CD8-positive, alpha-beta memory T cell (primary cell): ENCODE data around the gene LRP1B. TPM values are rescaled to one million over a fixed set of nuclear protein-coding genes. Genes with fewer than 3 reads are reported as not detected.

Experiments used
- CTCF ChIA-PET: fragments of 350-600 bp; sonication (Branson Sonifier 250); formaldehyde crosslinking; loops from one replicate; lab custom pipeline; 2021; ENCODE audit warnings: antibody characterized with exemption; lab: Charles Lee
- POLR2A ChIA-PET: fragments of 350-600 bp; sonication (Branson Sonifier 250); formaldehyde crosslinking; loops from one replicate; lab custom pipeline; 2021; ENCODE audit warnings: antibody characterized with exemption; lab: Charles Lee
- DNase-seq, 5 donors: peaks; one replicate each; pipeline versions ENCODE4 v3.0.0 to v3.0.0-alpha.2; 2020 to 2022; ENCODE audit warnings: mixed read lengths in 1 of 5
- H3K27ac ChIP-seq: one replicate; pipeline ENCODE4 v1.7.0; 2013; ENCODE audit warnings: low read depth, mild to moderate bottlenecking, low read length, moderate library complexity
- H3K27me3 ChIP-seq: 2 replicates; pipeline ENCODE4 v1.7.0; 2013; ENCODE audit warnings: low read length, mild to moderate bottlenecking; ENCODE audit not compliant: insufficient read depth, poor library complexity, severe bottlenecking
- H3K36me3 ChIP-seq: 2 replicates; pipeline ENCODE4 v1.7.0; 2013; ENCODE audit warnings: mild to moderate bottlenecking, low read length, moderate library complexity; ENCODE audit not compliant: insufficient read depth
- H3K4me1 ChIP-seq: 2 replicates; pipeline ENCODE4 v1.7.0; 2013; ENCODE audit warnings: mild to moderate bottlenecking, low read length, moderate library complexity; ENCODE audit not compliant: insufficient read depth
- H3K4me3 ChIP-seq: 2 replicates; pipeline ENCODE4 v1.7.0; 2013; ENCODE audit warnings: mild to moderate bottlenecking, low read length
- H3K9me3 ChIP-seq: 2 replicates; pipeline ENCODE4 v1.7.0; 2013; ENCODE audit warnings: mild to moderate bottlenecking, low read length
- H3K27ac Mint-ChIP-seq, 8 donors: one replicate each; pipeline ENCODE4 v1.8.0; 2020 to 2021; ENCODE audit warnings: mixed read lengths in 8 of 8, mild to moderate bottlenecking in 6 of 8, inconsistent platforms in 3 of 8, moderate library complexity in 3 of 8
- H3K27me3 Mint-ChIP-seq, 2 donors: one replicate each; pipeline ENCODE4 v1.8.0; 2020 to 2021; ENCODE audit warnings: mixed read lengths in 2 of 2, mild to moderate bottlenecking in 1 of 2, moderate library complexity in 1 of 2
- H3K36me3 Mint-ChIP-seq, 3 donors: one replicate each; pipeline ENCODE4 v1.8.0; 2020 to 2021; ENCODE audit warnings: mixed read lengths in 3 of 3, inconsistent platforms in 1 of 3, mild to moderate bottlenecking in 1 of 3
- H3K4me1 Mint-ChIP-seq, 3 donors: one replicate each; pipeline ENCODE4 v1.8.0; 2020 to 2021; ENCODE audit warnings: mixed read lengths in 3 of 3, inconsistent platforms in 1 of 3, mild to moderate bottlenecking in 1 of 3
- H3K4me3 Mint-ChIP-seq, 7 donors: one replicate each; pipeline ENCODE4 v1.8.0; 2020 to 2021; ENCODE audit warnings: mixed read lengths in 7 of 7, mild to moderate bottlenecking in 6 of 7, moderate library complexity in 4 of 7, inconsistent platforms in 2 of 7
- H3K9me3 Mint-ChIP-seq, 5 donors: one replicate each; pipeline ENCODE4 v1.8.0; 2020 to 2022; ENCODE audit warnings: mixed read lengths in 5 of 5, mild to moderate bottlenecking in 3 of 5, moderate library complexity in 2 of 5, inconsistent platforms in 1 of 5
- polyA plus RNA-seq: library from polyadenylated mRNA; unstranded; fragments of 300-500 nt; fragmentation: Illumina TruSeq; gene quantifications from one replicate; pipeline ENCODE4 v1.2.3, GENCODE V29; 2021
- total RNA-seq, 2 experiments: library from RNA; stranded (reverse); gene quantifications; one replicate each; pipeline ENCODE4 v1.2.3, GENCODE V29; 2021

LRP1B gene
- total and polyA plus RNA-seq, 3 experiments from 2014 or later, result not detected

DNA sequence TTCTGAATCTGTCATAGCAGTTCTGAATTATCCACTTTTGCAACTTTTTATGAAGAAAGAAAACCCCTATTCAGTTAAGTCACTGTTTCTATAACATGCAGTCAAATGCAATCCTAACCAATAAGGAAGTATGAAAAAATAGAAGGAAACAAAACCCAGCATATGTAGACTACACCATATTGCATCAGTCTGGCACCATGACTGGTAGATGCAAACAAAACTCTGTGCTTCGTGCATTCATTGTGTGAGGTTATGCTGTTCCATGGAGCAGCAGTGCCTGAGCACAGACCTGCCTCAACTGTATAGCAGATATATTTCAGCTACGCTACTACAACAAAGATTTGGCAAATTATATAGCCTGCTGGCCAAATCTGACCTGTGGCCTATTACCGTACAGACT is 325.5 kb downstream of the LRP1B start:
- CTCF ChIA-PET, result no interaction called here

DNA sequence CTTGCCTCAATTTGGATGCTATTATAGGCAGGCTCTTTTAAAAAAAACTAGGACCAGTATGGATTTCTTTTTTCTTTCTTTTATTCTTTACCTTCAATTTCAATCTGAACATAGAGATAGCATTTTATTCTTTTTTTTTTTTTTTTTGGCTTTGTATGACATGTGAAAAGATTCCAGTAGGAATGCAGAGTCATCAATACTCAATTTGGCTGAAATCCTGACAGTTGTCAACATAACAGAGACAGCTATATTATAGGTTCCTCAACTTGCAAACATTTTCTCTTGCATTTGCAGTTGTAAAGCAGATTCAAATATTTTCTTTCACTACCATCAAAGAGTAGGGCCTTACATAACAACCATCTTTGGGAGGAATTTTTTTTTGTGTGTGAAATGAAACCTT is 334.4 kb downstream of the LRP1B start:
- no peaks in the 10 kb centered on the region for H3K27me3 Mint-ChIP-seq
- no peak overlapping the region for H3K27ac Mint-ChIP-seq
- H3K27ac ChIP-seq, result no peak overlapping the region
- no peak for DNase-seq
- POLR2A ChIA-PET, result no interaction called here
- H3K36me3 ChIP-seq, result no peaks in the 10 kb centered on the region
- no peaks in the 10 kb centered on the region for H3K36me3 Mint-ChIP-seq
- no peaks in the 10 kb centered on the region for H3K4me1 ChIP-seq
- no peaks in the 10 kb centered on the region for H3K4me1 Mint-ChIP-seq
- H3K9me3 ChIP-seq, result no peaks in the 10 kb centered on the region
- H3K9me3 Mint-ChIP-seq, result peaks cover 3 to 29% (median 5%) of the 10 kb centered on the region in 5 donors
- no peaks in the 10 kb centered on the region for H3K27me3 ChIP-seq
- no peak overlapping the region for H3K4me3 Mint-ChIP-seq
- no peak overlapping the region for H3K4me3 ChIP-seq
- CTCF ChIA-PET, result no interaction called here

More for the DNA sequence above, 325.5 kb downstream of the LRP1B start:
- Mint-ChIP-seq H3K36me3 (no peaks in the 10 kb centered on the region), H3K27me3 (no peaks in the 10 kb centered on the region), H3K4me1 (no peaks in the 10 kb centered on the region), H3K9me3 (peaks cover 0 to 53% (median 9%) of the 10 kb centered on the region in 5 donors), H3K4me3 (no peak overlapping the region), H3K27ac (no peak overlapping the region)
- Histone ChIP-seq H3K36me3 (no peaks in the 10 kb centered on the region), H3K4me1 (no peaks in the 10 kb centered on the region), H3K27me3 (no peaks in the 10 kb centered on the region), H3K4me3 (no peak overlapping the region), H3K27ac (no peak overlapping the region), H3K9me3 (no peaks in the 10 kb centered on the region)
- no peak for DNase-seq
- POLR2A ChIA-PET, result no interaction called here

DNA sequence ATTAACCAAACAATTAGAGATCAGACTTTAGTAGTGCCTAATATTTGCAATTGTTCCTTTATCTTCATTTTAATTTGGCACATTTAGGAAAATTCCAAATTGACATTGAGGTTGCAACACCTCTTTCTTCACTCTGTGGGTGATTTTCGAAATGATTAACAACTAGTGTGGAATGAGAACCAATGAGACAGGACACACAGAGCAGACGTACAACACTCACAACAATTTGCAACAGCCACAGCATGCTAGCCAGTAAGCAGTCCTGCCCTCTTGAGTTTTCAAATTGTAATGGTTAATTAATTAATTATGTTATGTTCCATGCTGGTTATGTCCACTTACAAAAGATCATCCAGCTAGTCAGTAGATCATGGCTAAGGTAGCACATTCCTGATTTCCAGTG is 339.3 kb downstream of the LRP1B start:
- ChIA-PET CTCF (no interaction called here), POLR2A (no interaction called here)
- H3K9me3 Mint-ChIP-seq, result peaks cover 0 to 16% (median 2%) of the 10 kb centered on the region in 5 donors
- Histone ChIP-seq H3K36me3 (no peaks in the 10 kb centered on the region), H3K4me1 (no peaks in the 10 kb centered on the region), H3K27ac (no peak overlapping the region), H3K27me3 (no peaks in the 10 kb centered on the region), H3K9me3 (no peaks in the 10 kb centered on the region), H3K4me3 (no peak overlapping the region)
- H3K4me3 Mint-ChIP-seq, result no peak overlapping the region
- no peaks in the 10 kb centered on the region for H3K36me3 Mint-ChIP-seq
- H3K27me3 Mint-ChIP-seq, result no peaks in the 10 kb centered on the region
- no peaks in the 10 kb centered on the region for H3K4me1 Mint-ChIP-seq
- H3K27ac Mint-ChIP-seq, result no peak overlapping the region
- DNase-seq, result no peak

DNA sequence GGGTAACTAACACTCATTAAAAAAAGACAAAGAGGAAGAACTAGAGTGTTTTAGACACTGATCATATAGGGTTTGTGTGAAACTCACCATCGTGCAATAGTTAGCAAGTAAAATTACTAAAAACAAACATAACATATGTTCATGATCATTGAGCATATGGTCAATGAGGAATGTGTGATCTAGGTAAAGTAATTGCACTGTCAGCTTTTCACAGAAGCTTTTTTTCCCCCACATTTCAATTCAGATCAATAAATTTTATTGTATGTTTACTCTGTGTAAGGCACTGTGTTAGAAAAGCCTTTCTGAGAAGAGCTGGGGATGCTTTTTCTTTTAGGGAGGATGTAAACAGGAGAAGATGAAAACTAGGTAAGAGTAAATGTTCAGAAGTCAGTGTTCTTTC is 348.2 kb downstream of the LRP1B start:
- Mint-ChIP-seq H3K36me3 (no peaks in the 10 kb centered on the region), H3K4me3 (no peak overlapping the region), H3K9me3 (peaks cover 2 to 28% (median 6%) of the 10 kb centered on the region in 5 donors), H3K27me3 (no peaks in the 10 kb centered on the region), H3K4me1 (no peaks in the 10 kb centered on the region), H3K27ac (no peak overlapping the region)
- POLR2A ChIA-PET, result no interaction called here
- Histone ChIP-seq H3K27ac (no peak overlapping the region), H3K27me3 (no peaks in the 10 kb centered on the region), H3K36me3 (no peaks in the 10 kb centered on the region), H3K9me3 (no peaks in the 10 kb centered on the region), H3K4me3 (no peak overlapping the region), H3K4me1 (no peaks in the 10 kb centered on the region)
- no peak for DNase-seq
- CTCF ChIA-PET, result no interaction called here

DNA sequence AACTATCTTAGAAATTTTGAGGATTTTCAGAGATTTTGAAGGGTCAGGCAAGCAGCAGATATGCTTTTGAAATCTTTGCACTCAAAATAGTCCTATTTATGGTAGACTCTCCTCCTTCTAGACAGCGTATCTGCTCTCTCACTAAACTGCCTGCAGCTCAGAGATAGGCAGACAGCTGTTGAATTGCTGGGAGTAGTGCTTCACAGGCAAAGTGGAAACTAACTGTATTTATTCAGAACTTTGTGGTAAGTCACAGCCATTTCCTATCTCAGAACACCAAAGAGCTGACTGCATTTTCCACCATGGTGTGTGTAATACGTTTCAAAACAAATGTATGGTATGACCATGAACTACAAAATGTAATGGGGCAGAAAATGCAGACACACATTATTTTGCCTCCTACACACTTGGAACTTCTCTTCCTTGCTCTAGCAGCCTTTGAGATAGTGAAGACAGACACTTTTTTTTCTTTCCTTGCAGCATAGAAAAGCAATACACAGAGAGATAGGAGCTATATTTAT is 352.4 kb downstream of the LRP1B start:
- no peaks in the 10 kb centered on the region for H3K4me1 Mint-ChIP-seq
- no peak overlapping the region for H3K27ac Mint-ChIP-seq
- no peak overlapping the region for H3K4me3 ChIP-seq
- no peaks in the 10 kb centered on the region for H3K36me3 Mint-ChIP-seq
- H3K27ac ChIP-seq, result no peak overlapping the region
- no peak overlapping the region for H3K4me3 Mint-ChIP-seq
- no peaks in the 10 kb centered on the region for H3K27me3 ChIP-seq
- H3K27me3 Mint-ChIP-seq, result no peaks in the 10 kb centered on the region
- H3K9me3 Mint-ChIP-seq, result peaks cover 8 to 37% (median 10%) of the 10 kb centered on the region in 5 donors
- H3K36me3 ChIP-seq, result no peaks in the 10 kb centered on the region
- CTCF ChIA-PET, result no interaction called here
- H3K9me3 ChIP-seq, result no peaks in the 10 kb centered on the region
- H3K4me1 ChIP-seq, result no peaks in the 10 kb centered on the region
- no peak for DNase-seq
- POLR2A ChIA-PET, result no interaction called here

DNA sequence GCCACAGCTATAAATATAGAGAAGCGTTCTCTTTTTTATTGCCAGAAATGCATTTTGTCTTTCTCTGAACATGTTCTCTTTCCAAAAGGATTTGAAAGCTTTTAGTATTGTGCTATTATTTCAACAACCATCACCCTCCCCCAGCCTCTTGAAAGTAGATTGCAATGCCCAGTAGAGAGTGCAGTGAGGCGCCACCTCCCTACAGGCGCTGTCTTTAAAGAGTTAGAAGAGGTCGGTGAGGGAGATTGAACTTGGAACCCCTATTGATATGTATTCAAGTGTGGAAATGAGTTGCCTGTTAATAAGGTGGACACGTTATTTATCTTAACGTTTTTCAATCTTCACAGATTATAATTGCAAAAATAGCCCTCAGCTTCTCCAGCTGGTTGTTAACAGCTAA is 360.3 kb downstream of the LRP1B start:
- ChIA-PET CTCF (no interaction called here), POLR2A (no interaction called here)
- no peak overlapping the region for H3K4me3 ChIP-seq
- no peaks in the 10 kb centered on the region for H3K27me3 Mint-ChIP-seq
- H3K9me3 ChIP-seq, result no peaks in the 10 kb centered on the region
- no peaks in the 10 kb centered on the region for H3K4me1 Mint-ChIP-seq
- H3K27me3 ChIP-seq, result no peaks in the 10 kb centered on the region
- H3K27ac ChIP-seq, result no peak overlapping the region
- no peak for DNase-seq
- peaks cover 9 to 31% (median 11%) of the 10 kb centered on the region in 5 donors for H3K9me3 Mint-ChIP-seq
- H3K4me1 ChIP-seq, result no peaks in the 10 kb centered on the region
- H3K36me3 Mint-ChIP-seq, result no peaks in the 10 kb centered on the region
- H3K27ac Mint-ChIP-seq, result no peak overlapping the region
- no peak overlapping the region for H3K4me3 Mint-ChIP-seq
- H3K36me3 ChIP-seq, result no peaks in the 10 kb centered on the region

DNA sequence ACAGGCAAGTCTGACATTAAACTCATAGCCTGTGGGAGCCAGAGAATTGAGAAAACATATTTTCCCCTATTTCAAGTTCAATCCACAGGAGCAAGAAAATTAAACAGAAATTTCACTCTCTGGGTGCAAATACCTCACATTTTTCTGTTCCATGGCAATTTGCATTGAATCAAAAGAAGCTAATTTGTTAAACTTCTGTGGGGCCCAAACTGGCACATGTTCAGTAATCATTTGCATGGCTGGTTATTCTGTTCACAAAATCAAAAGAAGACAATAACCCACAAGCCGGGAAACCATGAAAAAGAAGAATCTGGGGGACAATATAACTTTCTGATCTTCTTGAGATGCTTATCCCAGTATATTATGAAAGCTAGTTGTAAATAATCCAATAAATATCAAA is 363.1 kb downstream of the LRP1B start:
- Mint-ChIP-seq H3K36me3 (no peaks in the 10 kb centered on the region), H3K27ac (no peak overlapping the region), H3K9me3 (peaks cover 6 to 21% (median 8%) of the 10 kb centered on the region in 5 donors), H3K4me3 (no peak overlapping the region), H3K27me3 (no peaks in the 10 kb centered on the region), H3K4me1 (no peaks in the 10 kb centered on the region)
- ChIA-PET CTCF (no interaction called here), POLR2A (no interaction called here)
- no peak for DNase-seq
- Histone ChIP-seq H3K4me1 (no peaks in the 10 kb centered on the region), H3K4me3 (no peak overlapping the region), H3K36me3 (no peaks in the 10 kb centered on the region), H3K27me3 (no peaks in the 10 kb centered on the region), H3K27ac (no peak overlapping the region), H3K9me3 (no peaks in the 10 kb centered on the region)

DNA sequence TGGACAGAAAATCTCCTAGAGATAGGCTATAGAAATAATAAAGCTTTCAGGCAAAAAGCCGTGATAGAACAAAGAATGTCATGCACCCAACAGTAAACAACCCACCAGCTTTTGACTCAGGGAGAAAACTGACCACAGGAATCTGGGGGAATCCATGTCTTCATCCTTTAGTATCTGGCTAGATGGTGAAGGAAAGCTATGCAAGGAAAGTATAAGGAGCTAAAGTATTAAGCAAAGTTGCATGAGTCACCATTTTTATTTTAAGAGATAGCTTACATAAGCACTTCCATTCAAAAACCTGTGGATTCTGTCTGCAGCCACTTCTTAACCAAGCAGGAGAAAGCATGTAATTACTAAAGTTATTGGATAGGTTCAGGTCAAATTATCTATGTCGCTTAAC is 363.8 kb downstream of the LRP1B start:
- ChIA-PET CTCF (no interaction called here), POLR2A (no interaction called here)
- H3K9me3 Mint-ChIP-seq, result peaks cover 5 to 21% (median 8%) of the 10 kb centered on the region in 5 donors
- no peaks in the 10 kb centered on the region for H3K4me1 ChIP-seq
- no peaks in the 10 kb centered on the region for H3K36me3 Mint-ChIP-seq
- no peak for DNase-seq
- H3K4me1 Mint-ChIP-seq, result no peaks in the 10 kb centered on the region
- no peak overlapping the region for H3K27ac Mint-ChIP-seq
- H3K4me3 Mint-ChIP-seq, result no peak overlapping the region
- no peaks in the 10 kb centered on the region for H3K27me3 Mint-ChIP-seq
- H3K27me3 ChIP-seq, result no peaks in the 10 kb centered on the region
- no peak overlapping the region for H3K4me3 ChIP-seq
- H3K9me3 ChIP-seq, result no peaks in the 10 kb centered on the region
- H3K27ac ChIP-seq, result no peak overlapping the region
- H3K36me3 ChIP-seq, result no peaks in the 10 kb centered on the region

DNA sequence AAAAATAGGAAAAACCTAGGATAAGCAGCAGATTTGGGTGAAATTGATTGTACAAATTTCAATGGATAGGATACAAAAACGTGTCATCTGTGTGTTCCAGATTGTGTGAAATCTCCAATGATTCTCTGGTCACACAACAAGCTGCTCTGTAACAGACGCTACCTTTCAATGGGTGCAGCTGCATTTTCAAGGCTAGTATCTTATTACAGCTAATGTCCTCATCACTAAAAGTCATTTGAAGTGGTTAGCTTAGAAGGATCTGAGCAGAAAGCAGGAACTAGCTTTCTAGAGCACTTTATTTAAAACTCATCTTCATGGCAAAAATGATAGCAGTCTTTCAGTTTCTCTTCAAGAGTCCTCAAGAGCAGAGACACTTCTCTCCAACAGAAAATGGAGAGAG is 364.6 kb downstream of the LRP1B start:
- CTCF ChIA-PET, result no interaction called here
- Mint-ChIP-seq H3K4me1 (no peaks in the 10 kb centered on the region), H3K4me3 (no peak overlapping the region), H3K36me3 (no peaks in the 10 kb centered on the region), H3K9me3 (peaks cover 2 to 21% (median 7%) of the 10 kb centered on the region in 5 donors), H3K27ac (no peak overlapping the region), H3K27me3 (no peaks in the 10 kb centered on the region)
- no peaks in the 10 kb centered on the region for H3K36me3 ChIP-seq
- H3K4me3 ChIP-seq, result no peak overlapping the region
- H3K9me3 ChIP-seq, result no peaks in the 10 kb centered on the region
- no peak for DNase-seq
- H3K27me3 ChIP-seq, result no peaks in the 10 kb centered on the region
- POLR2A ChIA-PET, result no interaction called here
- H3K27ac ChIP-seq, result no peak overlapping the region
- H3K4me1 ChIP-seq, result no peaks in the 10 kb centered on the region
